Esophagus (tissue), 2 donors: ENCODE data around the gene OR5C1. TPM values are rescaled to one million over a fixed set of nuclear protein-coding genes. Genes with fewer than 3 reads are reported as not detected.
"Not testable (repeated sequence)": the region's sequence is repeated elsewhere in the genome, so short reads cannot be mapped to it uniquely, and the experiment has no call there.

Experiments
- H3K27ac ChIP-seq, 2 donors: one replicate each; pipeline ENCODE4 v1.5.1; 2013; ENCODE audit warnings: low read depth in 2 of 2, mild to moderate bottlenecking in 2 of 2, inconsistent platforms in 1 of 2, low read length in 1 of 2, moderate library complexity in 1 of 2
- H3K27me3 ChIP-seq, 2 donors: one replicate each; pipeline ENCODE4 v1.6.1; 2013; ENCODE audit warnings: low read length in 2 of 2, control low read depth in 1 of 2, mild to moderate bottlenecking in 1 of 2; ENCODE audit not compliant: insufficient read depth in 2 of 2, control insufficient read depth in 1 of 2
- H3K36me3 ChIP-seq, 2 donors: one replicate each; pipeline ENCODE4 v1.6.1; 2013; ENCODE audit warnings: low read length in 1 of 2; ENCODE audit not compliant: control insufficient read depth in 2 of 2, insufficient read depth in 2 of 2
- H3K4me1 ChIP-seq, 2 donors: one replicate each; pipeline ENCODE4 v1.6.1; 2013; ENCODE audit warnings: low read length in 1 of 2; ENCODE audit not compliant: control insufficient read depth in 2 of 2, insufficient read depth in 2 of 2
- H3K4me3 ChIP-seq, 2 donors: one replicate each; pipeline ENCODE4 v1.5.1; 2013; ENCODE audit warnings: low read length in 2 of 2, mild to moderate bottlenecking in 2 of 2, low read depth in 1 of 2, moderate library complexity in 1 of 2
- H3K9me3 ChIP-seq, 2 donors: one replicate each; pipeline ENCODE4 v1.6.1; 2013; ENCODE audit warnings: mild to moderate bottlenecking in 2 of 2, low read depth in 1 of 2, low read length in 1 of 2, moderate library complexity in 1 of 2; ENCODE audit not compliant: control insufficient read depth in 2 of 2, insufficient read depth in 1 of 2
- WGBS, 2 donors: extraction: QIAGEN DNeasy Blood & Tissue Kit; methylation state at CpG; one replicate each; pipeline ENCODE4 v1.1.7; 2013; 5-methylcytosine and 5-hydroxymethylcytosine counted together
- polyA plus RNA-seq, 2 donors: library from polyadenylated mRNA; stranded (reverse); fragments of 200-250 nt; gene quantifications; one replicate each; pipeline ENCODE4 v1.2.3, GENCODE V29; 2013
- donor health status: healthy with polysubstance abuse.
- donor health status: Bipolar disorder and iron deficiency.

OR5C1 gene
- polyA plus RNA-seq, 2 donors = not detected

GRCh38 chr9:122821278-122821943 lies 32.7 kb downstream of the OR5C1 start:
- WGBS, 2 donors = 60 to 62% methylated on average over 7 of the region's 7 CpGs
- Histone ChIP-seq H3K27ac (no peak overlapping the region), H3K9me3 (no peaks in the 10 kb centered on the region), H3K4me3 (no peak overlapping the region), H3K27me3 (no peaks in the 10 kb centered on the region), H3K36me3 (peaks cover 7 to 20% of the 10 kb centered on the region in 2 donors), H3K4me1 (no peaks in the 10 kb centered on the region)

GRCh38 chr9:122822056-122822455 lies 33.3 kb downstream of the OR5C1 start:
- no peak overlapping the region for H3K4me3 ChIP-seq
- no peaks in the 10 kb centered on the region for H3K27me3 ChIP-seq
- no peak overlapping the region for H3K27ac ChIP-seq
- H3K4me1 ChIP-seq = no peaks in the 10 kb centered on the region
- 88 to 91% methylated on average over 6 of the region's 6 CpGs for WGBS, 2 donors
- H3K9me3 ChIP-seq = no peaks in the 10 kb centered on the region
- H3K36me3 ChIP-seq = peaks cover 7 to 20% of the 10 kb centered on the region in 2 donors

GRCh38 chr9:122822938-122823337 lies 34.2 kb downstream of the OR5C1 start:
- Histone ChIP-seq H3K27me3 (no peaks in the 10 kb centered on the region), H3K4me1 (peaks cover 0 to 2% of the 10 kb centered on the region in 2 donors), H3K9me3 (no peaks in the 10 kb centered on the region), H3K36me3 (peaks cover 7 to 20% of the 10 kb centered on the region in 2 donors), H3K27ac (no peak overlapping the region), H3K4me3 (no peak overlapping the region)
- WGBS, 2 donors = 88 to 92% methylated on average over 4 of the region's 4 CpGs

GRCh38 chr9:122827761-122828093 lies 39.0 kb downstream of the OR5C1 start:
- peaks cover 0 to 2% of the 10 kb centered on the region in 2 donors for H3K4me1 ChIP-seq
- peak overlapping the region; percentile 98 to 99 for H3K27ac ChIP-seq
- peak overlapping the region; percentile 66 to 92 for H3K4me3 ChIP-seq
- 0 to 1% methylated on average over 8 of the region's 8 CpGs for whole genome bisulfite sequencing, 2 donors
- H3K27me3 ChIP-seq = no peaks in the 10 kb centered on the region
- H3K36me3 ChIP-seq = peaks cover 1 to 9% of the 10 kb centered on the region in 2 donors
- H3K9me3 ChIP-seq = no peaks in the 10 kb centered on the region

- H3K27ac ChIP-seq = peak overlapping the region; percentile 68 to 81
- H3K4me1 ChIP-seq, H3K27me3 ChIP-seq, H3K9me3 ChIP-seq, H3K36me3 ChIP-seq: not testable (repeated sequence)
- 70 to 72% methylated on average over 18 of the region's 18 CpGs for WGBS, 2 donors
- H3K4me3 ChIP-seq = peak overlapping the region; percentile 66 to 92
Observed at GRCh38 chr9:122828965-122829284, 40.2 kb downstream of the OR5C1 start.

- peaks cover 0 to 1% of the 10 kb centered on the region in 2 donors for H3K4me1 ChIP-seq
- 81 to 88% methylated on average over 3 of the region's 3 CpGs for WGBS, 2 donors
- no peak overlapping the region for H3K27ac ChIP-seq
- H3K4me3 ChIP-seq = no peak overlapping the region
- no peaks in the 10 kb centered on the region for H3K27me3 ChIP-seq
- no peaks in the 10 kb centered on the region for H3K36me3 ChIP-seq
- H3K9me3 ChIP-seq = no peaks in the 10 kb centered on the region
Observed at GRCh38 chr9:122832194-122832593, 43.5 kb downstream of the OR5C1 start.

- H3K36me3 ChIP-seq = no peaks in the 10 kb centered on the region
- no peak overlapping the region for H3K4me3 ChIP-seq
- H3K4me1 ChIP-seq = no peaks in the 10 kb centered on the region
- H3K9me3 ChIP-seq = no peaks in the 10 kb centered on the region
- WGBS, 2 donors = 50 to 54% methylated on average over 4 of the region's 4 CpGs
- H3K27ac ChIP-seq = no peak overlapping the region
- H3K27me3 ChIP-seq = no peaks in the 10 kb centered on the region
Observed at GRCh38 chr9:122835313-122835731, 46.6 kb downstream of the OR5C1 start.

GRCh38 chr9:122837266-122837850 lies 48.6 kb downstream of the OR5C1 start:
- Histone ChIP-seq H3K4me1 (no peaks in the 10 kb centered on the region), H3K27ac (no peak overlapping the region), H3K9me3 (no peaks in the 10 kb centered on the region), H3K36me3 (no peaks in the 10 kb centered on the region), H3K4me3 (no peak overlapping the region), H3K27me3 (no peaks in the 10 kb centered on the region)
- WGBS, 2 donors = 94 to 96% methylated on average over 14 of the region's 14 CpGs

- not testable (repeated sequence) for H3K27me3 ChIP-seq, H3K4me3 ChIP-seq
- WGBS, 2 donors = 68 to 82% methylated on average over 3 of the region's 3 CpGs
Observed at GRCh38 chr9:122838441-122838840, 49.7 kb downstream of the OR5C1 start.

More at GRCh38 chr9:122838441-122838840, 49.7 kb downstream of the OR5C1 start:
- not testable (repeated sequence) for H3K27ac ChIP-seq, H3K9me3 ChIP-seq, H3K4me1 ChIP-seq, H3K36me3 ChIP-seq
